Stimulated activated naive CD4-positive, alpha-beta T cell (primary cell): ENCODE measurements around the gene MZT2A.
A peak's percentile ranks its signal among the peaks of the same experiment; 100 is the strongest.
"Not testable (repeated sequence)": the region's sequence is repeated elsewhere in the genome, so short reads cannot be mapped to it uniquely, and the experiment has no call there.

Experiments used
- DNase-seq, 6 experiments: peaks; one replicate each; lab custom pipeline; 2025; lab: John Stamatoyannopoulos, UW

Gene MZT2A

GRCh38 chr2:131491469-131491836 is 744 bp downstream of the MZT2A start:
- DNase-seq, result peak in 1 of 6 experiments; percentile 25

- peak in 4 of 6 experiments; percentile 5 to 27 (median 24) for DNase-seq
Measured at GRCh38 chr2:131490616-131491468, 1.4 kb downstream of the MZT2A start.

GRCh38 chr2:131488306-131489205 is 3.6 kb downstream of the MZT2A start:
- DNase-seq, result no peak

GRCh38 chr2:131486201-131486902 is 5.8 kb downstream of the MZT2A start:
- not testable (repeated sequence) for DNase-seq

- DNase-seq, result not testable (repeated sequence)
Measured at GRCh38 chr2:131484906-131485460, 7.2 kb downstream of the MZT2A start.

GRCh38 chr2:131483981-131484820 is 8.0 kb downstream of the MZT2A start:
- not testable (repeated sequence) for DNase-seq

- DNase-seq, result not testable (repeated sequence)
Measured at GRCh38 chr2:131482506-131483155, 9.6 kb downstream of the MZT2A start.

- not testable (repeated sequence) for DNase-seq
Measured at GRCh38 chr2:131480351-131480750, 11.8 kb downstream of the MZT2A start.

- not testable (repeated sequence) for DNase-seq
Measured at GRCh38 chr2:131478850-131479461, 13.2 kb downstream of the MZT2A start.

- DNase-seq, result not testable (repeated sequence)
Measured at GRCh38 chr2:131478074-131478849, 13.9 kb downstream of the MZT2A start.

- DNase-seq, result not testable (repeated sequence)
Measured at GRCh38 chr2:131477227-131477626, 15.0 kb downstream of the MZT2A start.

- DNase-seq, result not testable (repeated sequence)
Measured at GRCh38 chr2:131476363-131476762, 15.8 kb downstream of the MZT2A start.

- DNase-seq, result no peak
Measured at GRCh38 chr2:131475831-131476230, 16.4 kb downstream of the MZT2A start, which contains the start of gene TUBA3D. TUBA3D (plus strand) TSS chr2:131476119; CDS start chr2:131476200, 81 bp downstream.

- not testable (repeated sequence) for DNase-seq
Measured at GRCh38 chr2:131473266-131473665, 18.9 kb downstream of the MZT2A start.

- DNase-seq, result not testable (repeated sequence)
Measured at GRCh38 chr2:131471624-131472023, 20.6 kb downstream of the MZT2A start.

- not testable (repeated sequence) for DNase-seq
Measured at GRCh38 chr2:131470944-131471343, 21.3 kb downstream of the MZT2A start.

GRCh38 chr2:131467722-131468121 is 24.5 kb downstream of the MZT2A start:
- not testable (repeated sequence) for DNase-seq

GRCh38 chr2:131454914-131455313 is 37.3 kb downstream of the MZT2A start:
- DNase-seq, result not testable (repeated sequence)
